NCI-H128 (cell line): ENCODE measurements around the gene EDIL3.

Experiments
- DNase-seq: peaks from one replicate; lab custom pipeline; 2025; ENCODE audit not compliant: unreplicated experiment; lab: John Stamatoyannopoulos, UW

EDIL3 gene

DNA sequence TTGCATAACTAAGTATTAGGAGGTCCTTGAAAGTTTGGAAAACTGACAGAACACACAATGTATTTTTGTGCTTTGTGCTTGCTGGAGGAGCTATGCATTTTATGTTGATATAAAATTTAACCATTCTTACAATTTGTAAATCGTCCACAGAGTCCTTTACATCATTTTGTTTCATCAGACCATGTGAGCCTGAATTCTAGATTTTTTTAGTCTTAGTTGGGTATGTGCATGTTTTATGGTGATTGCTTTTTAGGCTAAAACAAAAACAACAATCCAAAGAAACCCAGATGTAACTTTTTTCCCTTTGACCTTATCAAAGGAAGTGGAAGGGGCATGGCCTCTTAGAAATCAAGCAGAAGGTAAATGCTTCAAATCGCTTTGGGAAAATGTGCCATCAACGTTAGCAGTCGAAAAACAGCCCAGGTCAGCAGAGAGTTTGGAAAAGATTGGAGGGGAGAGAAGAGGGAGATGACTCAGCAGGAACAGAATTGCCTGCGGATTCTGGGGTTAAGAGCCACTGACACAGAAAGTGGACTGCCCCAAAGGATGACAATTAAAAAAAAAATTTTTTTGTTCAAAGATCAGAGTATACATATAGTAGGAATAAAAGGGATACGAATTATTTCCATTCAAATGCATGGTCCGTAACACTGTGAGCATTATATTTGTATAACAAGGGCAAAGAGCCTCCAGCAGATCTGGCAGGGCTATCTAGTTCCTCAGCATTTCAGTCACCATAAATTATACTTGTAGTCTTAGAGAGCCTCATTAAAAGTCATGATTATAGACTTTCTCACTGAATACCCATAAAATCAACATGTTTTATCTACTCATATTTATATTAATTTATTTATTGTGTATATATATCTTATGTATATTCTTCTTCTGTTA lies 410.5 kb downstream of the EDIL3 start:
- no peak for DNase-seq

DNA sequence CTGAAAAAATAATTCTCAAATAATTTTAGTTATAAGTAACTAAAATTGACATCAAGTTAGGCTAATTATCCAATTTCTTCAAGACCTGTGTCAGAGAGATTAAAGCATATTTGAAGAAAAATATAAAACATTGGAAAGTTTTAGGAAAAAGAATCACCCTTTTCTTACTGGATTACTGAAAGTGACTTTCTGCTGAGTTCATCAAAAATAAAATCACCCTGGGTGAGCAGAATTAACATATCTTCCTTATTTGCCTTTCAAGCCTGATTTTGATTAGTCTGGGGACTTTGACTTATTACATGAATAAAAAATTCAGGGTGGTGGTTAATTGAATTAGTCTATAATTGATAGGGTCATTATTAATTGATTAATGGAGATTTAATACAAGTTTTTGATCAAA lies 411.8 kb downstream of the EDIL3 start:
- DNase-seq, result no peak

DNA sequence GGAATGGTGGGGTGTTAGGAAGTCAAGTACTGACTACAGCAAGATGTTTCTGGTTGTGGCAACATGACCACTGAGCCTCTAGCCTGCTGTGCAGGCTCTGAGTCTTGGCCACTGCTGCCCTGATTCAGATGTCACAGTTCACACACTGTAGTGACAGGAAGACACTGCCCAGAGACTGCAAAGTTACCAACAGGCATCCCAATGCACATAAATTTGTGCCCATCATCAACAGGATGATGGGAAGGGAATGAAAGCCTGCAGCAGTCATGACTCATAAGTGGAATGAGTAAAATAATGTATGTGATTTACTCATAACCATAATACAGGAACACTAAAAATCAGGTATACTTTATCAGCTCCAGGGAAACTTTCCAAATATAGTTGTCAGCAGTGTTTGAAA lies 412.4 kb downstream of the EDIL3 start:
- no peak for DNase-seq

DNA sequence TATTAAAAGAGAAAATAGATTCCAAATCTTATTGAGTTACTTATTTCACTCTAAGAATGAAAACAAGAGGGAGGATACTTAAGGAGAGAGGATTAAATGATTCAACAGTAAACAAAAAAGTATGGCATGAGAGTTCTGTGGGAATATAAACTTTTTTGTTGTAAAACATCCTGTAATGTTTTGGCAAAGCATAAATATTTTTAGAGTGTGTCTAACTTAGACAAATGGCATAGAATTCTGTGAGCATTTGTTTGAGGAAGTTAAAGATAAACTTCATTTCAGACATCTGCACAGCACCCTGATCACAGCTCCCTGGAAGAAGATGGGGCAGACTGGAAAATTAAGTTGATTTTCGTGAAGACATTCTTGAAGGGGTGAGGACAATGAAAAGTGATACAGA lies 417.3 kb downstream of the EDIL3 start:
- no peak for DNase-seq

DNA sequence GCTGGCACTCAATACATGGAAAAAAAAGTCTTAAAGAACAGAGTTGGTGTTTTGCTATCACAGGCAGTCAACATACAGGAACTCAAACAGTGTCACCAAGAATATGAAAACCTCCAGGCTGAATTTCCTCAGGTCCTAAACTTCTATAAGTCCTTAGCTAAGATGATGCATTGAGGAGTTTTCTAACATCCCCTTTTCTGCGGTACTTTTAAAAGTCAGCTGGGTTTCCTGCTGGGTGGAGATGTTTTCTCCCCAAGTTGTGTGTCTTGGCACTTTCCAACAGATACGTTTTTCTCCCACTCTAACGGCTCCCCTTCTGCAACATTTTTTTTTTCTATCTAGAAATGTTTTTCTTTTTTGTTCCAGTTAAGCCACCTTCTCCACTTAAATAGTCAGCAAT lies 419.2 kb downstream of the EDIL3 start:
- no peak for DNase-seq

DNA sequence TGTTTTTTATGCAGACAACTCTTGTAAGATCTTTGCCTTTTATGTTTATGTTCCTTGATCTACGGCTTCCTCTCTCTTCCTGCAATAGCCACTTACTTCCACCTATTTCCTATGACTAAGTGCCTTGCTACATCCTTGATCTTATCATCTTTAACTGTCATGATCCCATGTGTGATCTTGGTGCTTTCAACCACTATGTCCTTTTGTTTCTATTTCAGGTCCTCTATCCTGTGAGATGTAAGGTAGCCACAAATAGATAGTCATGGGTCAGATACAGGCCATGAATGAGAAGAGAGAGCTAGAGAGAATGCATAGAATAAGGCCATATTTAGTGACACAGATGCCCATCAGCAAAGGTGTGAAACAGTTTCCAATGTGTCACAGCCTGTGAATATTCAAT lies 420.4 kb downstream of the EDIL3 start:
- no peak for DNase-seq

DNA sequence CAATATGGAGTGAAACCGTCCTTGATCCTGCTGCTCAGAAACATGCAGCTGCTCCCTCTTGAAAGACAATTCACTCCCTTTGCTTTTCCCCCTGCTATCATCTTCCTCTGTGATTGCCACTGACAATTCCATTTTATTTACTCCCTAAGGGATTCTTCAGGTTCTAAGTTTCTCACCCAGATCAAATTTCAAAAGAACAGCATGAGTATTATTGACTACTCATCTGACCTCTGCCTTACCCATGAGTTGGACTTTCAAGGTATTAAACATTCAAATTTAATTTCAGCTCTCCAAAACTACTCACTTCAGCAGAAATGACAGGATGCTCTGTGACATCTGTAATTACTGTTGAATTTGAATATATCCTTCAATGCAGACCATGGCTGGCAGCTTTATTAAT lies 427.5 kb downstream of the EDIL3 start:
- DNase-seq, result no peak

DNA sequence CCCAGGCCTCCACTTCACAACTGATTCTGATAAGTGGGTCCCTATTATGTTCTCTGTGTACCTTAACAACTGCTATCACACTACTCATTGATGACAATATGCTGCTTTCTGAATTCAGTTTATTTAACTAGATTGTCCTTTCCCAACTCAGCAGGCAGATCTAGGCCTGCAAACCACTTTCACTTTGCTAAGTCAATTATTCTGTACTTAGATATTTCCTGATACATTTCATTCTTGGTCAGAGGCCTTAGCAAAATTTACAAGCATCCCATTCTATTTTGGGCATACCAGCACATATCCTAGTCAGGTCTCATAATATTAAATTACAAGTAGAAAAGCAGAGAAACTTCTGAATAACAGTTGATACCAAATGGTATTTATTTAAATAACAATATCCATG lies 428.3 kb downstream of the EDIL3 start:
- DNase-seq, result no peak

DNA sequence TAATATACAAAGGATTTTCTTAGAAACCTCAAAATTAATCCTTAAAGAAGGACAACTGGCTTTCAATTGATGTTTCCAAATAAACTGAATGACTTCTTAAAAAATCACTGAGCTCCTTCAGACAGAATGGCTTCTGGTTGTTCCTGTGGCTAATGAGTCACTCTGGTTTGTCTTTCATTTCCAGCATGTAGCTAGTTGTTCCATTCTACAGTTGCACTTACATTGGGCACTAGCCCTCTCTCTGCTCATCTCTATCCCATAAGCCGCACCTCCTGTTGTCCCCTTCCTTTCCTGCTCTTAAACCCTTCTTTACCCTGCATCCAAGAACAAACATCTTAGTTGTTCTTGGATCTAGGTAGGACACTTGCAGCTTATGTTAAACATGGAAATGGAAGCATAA lies 428.8 kb downstream of the EDIL3 start:
- DNase-seq, result no peak

DNA sequence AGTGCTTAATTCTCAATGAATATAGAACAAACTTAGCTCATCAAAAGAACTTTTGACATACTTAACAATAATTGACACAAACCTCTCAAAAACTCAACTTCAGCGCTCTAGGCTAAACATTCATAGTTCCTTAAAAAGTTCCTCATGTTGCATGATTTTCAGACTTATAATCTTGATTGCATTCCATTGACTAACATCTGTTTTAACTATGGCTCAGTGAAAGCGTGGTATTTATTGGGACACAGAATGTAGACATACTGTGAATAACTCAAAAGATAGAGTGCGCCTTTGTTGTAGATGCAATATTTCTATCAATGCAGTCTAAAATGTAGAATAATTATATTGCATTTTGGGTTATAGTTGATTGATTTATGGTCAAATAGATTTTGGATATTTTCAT lies 436.9 kb downstream of the EDIL3 start:
- no peak for DNase-seq

DNA sequence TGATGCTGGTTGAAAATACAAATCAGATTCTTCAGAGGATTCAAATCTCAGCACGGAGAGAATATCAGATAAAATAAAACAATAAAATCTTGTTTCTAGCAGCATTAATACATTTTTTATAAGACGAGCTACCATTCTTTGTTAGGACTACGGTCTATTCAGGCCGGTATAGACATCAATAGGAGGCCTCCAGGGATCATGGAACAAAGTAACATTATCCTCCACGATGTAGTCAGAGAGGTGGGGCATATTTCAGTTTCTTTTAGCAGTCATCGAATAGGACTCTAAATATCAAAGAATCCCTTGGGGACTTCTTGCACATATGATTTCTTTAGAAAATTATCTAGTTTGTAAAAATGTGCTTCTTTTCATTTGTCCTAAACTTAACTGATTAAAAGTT lies 438.2 kb downstream of the EDIL3 start:
- no peak for DNase-seq

DNA sequence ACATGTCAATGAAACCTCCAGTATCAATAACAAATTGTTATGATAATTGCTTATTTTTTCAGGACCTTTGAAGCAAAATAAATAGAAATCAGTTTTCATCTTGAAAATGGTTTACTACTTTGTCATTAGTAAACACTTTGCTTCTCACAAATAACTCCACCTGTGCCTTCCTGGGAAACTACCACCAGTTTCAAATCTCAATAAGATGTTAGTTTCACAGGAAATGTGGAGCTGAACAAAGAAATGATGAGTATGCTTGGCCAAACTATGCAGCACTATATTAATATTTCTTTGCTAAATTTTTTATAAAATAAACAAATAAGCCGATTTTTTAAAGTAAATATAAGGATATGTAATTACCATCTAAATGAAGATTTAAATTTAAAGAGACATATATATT lies 442.5 kb downstream of the EDIL3 start:
- no peak for DNase-seq

DNA sequence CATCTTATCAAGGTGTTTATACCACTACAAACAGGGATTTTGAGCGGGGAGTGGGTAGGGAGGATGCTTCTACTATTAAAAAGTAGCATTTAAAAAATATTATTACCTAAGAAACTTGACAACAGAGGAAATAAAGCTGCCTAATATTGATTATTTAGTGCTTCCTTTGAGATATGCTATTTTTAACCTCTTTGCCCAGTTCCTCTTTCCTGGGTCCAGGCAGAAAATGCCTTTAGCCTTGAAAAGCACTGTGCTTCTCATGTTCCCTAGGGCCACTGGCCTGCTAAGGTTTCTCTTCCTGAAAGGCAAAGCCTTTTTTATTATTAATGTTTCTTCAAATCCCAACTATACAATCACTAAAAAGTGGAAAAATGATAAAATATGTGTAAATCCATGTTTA lies 446.8 kb downstream of the EDIL3 start:
- no peak for DNase-seq

DNA sequence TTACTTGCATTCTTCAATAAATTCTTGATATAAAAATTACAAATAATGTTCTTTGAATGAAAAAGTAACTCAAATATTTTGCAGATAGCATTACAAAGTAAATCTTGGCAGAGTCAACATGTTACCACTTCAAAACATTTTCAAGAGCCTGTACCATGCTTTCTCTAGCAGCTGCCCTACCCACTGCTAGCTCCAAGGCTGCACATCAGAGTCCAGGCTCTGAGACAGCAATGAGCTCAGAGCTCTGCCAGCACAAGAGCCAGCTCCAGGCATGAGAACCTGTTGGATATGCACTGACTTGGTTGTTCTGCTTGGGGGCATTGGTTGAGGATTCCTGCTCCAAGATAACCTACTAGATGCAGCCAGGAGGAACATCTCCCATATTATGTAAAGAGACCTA lies 452.7 kb downstream of the EDIL3 start:
- no peak for DNase-seq

DNA sequence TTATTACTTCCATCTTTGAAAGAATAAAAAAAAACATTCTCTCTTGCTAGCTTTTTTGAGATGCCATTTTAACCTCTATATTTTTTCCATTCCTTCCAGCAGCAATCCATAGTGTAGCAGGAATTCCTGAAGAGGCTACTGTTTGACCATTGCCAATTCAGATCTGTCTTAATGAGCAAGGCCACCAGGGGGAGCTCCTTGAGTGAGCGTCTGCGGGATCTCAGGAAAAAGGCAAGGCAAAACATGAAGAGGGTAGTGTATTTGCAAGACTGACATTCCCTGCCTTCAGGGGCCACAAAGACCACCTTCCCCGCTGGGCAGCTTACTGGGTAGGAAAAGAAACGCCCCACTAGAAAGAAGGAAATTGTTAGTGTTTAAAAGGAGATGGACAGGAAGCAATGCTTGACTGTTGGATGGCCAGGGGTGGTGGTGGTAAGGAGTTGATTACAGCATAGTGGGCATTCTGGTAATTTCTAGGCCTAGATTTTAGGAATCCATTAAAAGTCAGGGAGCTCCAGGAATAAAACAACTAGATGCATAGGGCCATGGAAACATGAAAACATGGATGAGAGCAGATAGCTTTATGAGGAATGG lies 457.4 kb downstream of the EDIL3 start:
- DNase-seq, result no peak

DNA sequence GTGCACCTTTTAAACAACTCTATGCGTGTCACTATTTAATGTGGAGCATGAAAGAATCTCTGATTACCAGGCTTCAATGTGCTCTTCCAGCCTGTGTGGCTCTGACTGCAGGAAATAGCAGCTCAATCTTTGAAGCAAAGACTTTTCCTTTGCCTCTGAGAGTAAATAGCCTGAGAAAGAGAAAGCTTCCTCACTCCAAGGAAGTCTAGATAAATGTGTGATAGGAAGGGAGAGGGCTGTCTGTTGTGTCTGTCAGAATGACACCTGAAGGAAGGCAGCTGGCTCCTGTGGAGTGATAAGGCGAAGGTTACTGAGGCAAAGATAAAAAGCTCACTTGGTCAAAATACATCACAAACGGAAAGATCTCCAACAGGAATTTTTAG lies 458.7 kb downstream of the EDIL3 start:
- no peak for DNase-seq

DNA sequence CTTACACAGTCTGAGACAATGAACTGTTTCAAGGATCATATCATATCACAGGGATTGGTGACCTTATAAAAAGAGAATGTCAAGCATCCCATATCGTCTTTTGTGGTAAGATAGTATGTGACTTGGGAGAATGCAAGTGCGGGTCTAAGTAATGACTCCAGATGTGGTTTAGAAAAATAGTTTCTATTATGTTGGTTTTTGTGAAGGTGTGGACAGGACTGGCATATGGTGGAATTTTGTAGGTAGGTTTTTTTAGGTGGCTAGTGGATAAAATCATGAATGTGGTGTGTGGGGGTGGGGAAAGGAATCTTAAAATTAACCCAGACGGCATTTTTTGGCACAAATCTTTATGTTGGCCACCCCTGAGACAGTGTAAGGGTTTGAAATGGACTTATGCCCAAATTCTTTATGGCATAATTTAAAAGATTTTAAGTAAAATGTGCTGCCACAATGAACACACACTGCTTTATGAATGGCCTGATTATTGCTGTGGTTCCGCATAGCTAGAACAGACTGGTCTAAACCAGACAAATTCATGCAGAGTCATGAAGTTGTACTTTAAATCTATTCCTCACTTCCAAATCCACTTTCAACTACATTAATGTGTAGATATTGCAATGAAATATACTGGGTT lies 459.2 kb downstream of the EDIL3 start:
- DNase-seq, result no peak

DNA sequence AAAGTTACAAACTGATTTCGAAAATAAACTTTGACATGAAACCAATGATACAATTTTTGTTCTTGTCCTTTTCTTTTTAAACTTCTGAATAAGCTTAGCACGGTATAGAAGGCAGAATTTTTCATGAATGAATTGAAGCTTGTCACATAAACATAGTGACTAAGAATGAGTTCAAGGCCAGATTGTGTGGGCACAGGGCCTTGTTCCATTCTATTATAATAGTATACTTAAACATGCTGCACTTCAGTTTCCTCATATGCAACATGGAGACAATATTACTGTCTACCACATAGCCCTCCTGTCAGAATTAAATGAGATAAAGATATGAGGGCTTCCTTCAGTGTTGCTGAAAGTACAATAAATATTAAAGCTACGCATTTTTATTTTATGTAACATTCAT lies 459.8 kb downstream of the EDIL3 start:
- no peak for DNase-seq

DNA sequence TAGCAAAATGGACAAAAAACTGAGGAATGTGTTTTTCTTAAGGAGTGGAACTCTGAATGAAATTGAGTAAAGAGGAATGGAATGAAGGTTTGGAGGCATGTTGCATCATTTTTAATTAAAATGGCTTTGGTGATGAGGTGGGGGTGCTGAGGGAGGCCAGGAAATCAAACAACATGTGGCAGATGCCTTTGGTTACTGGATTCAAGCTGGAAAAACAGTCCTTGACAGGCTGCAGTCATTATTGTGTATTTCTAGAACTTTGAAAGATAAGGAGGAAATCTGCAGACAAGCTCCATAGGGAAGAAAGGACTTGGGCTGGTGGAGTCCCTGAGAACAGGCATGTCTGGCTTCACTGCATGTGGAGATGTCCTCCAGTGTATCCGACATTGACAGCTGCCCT lies 460.5 kb downstream of the EDIL3 start:
- DNase-seq, result no peak

DNA sequence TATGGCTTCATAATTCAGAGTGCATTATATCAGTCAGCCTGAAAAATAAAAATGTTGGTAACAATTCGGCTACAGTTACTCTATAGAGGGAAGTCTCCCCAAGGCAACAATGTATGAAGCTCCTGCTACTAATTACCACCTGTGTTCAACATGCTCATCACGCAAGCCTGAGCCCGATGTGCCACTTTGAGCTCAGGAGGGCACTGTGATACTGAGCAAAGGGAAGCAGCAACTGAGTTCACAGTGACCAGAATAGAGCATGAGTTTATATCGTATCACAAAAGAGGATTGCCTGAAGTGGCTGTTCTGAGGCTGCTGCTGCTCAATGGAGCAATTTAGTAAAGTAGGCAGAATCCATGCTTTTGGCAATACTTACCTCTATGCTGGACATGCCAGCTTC lies 462.0 kb downstream of the EDIL3 start:
- DNase-seq, result no peak

DNA sequence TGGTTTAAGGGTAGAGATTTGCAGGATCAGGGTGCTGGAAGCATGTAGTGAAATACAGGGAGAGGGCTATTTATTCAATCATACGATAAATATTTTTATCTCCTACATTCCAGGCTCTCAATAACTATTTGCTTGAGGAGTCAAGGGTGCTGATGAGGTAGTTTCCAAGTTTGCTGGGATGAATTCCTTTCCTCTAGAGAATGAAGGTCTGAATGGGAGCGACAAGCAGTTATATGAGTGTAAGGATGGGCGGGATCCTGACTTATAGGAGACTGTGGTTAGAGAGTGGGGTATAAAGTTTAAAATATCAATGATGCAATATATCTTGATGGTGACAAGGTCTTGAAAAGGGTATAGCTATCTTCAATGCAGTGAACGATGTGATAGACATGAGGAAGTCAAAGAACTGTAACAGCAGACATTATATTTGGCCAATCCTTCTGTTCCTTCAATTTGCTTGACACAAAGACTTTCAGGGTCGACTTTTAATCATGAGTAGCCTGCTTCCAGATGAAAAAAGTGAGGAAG lies 462.9 kb downstream of the EDIL3 start:
- no peak for DNase-seq
